Measurements from ENCODE around the gene FAN1. TPM values are rescaled to one million over a fixed set of nuclear protein-coding genes. Genes with fewer than 3 reads are reported as not detected.
A peak's percentile ranks its signal among the peaks of the same experiment; 100 is the strongest.

Gene FAN1
- total RNA-seq, 1 donor from 2014 or later: 17.6 TPM

GRCh38 chr15:30921781-30922479, 18.2 kb downstream of the FAN1 start:
- DNase-seq (ENCODE audit: low read depth): no peak
- no peak overlapping the region for H3K4me3 ChIP-seq (ENCODE audit: low read depth, low read length)
- H3K27me3 ChIP-seq (ENCODE audit: control insufficient read depth, insufficient read depth, low read length): no peaks in the 10 kb centered on the region
- TF ChIP-seq, protein P1, sequence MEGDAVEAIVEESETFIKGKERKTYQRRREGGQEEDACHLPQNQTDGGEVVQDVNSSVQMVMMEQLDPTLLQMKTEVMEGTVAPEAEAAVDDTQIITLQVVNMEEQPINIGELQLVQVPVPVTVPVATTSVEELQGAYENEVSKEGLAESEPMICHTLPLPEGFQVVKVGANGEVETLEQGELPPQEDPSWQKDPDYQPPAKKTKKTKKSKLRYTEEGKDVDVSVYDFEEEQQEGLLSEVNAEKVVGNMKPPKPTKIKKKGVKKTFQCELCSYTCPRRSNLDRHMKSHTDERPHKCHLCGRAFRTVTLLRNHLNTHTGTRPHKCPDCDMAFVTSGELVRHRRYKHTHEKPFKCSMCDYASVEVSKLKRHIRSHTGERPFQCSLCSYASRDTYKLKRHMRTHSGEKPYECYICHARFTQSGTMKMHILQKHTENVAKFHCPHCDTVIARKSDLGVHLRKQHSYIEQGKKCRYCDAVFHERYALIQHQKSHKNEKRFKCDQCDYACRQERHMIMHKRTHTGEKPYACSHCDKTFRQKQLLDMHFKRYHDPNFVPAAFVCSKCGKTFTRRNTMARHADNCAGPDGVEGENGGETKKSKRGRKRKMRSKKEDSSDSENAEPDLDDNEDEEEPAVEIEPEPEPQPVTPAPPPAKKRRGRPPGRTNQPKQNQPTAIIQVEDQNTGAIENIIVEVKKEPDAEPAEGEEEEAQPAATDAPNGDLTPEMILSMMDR (IDR thresholded peaks at IDR 0.05; ENCODE audit: insufficient read depth, low read length, severe bottlenecking): no peak
- FAIRE-seq: no peak
- peaks cover 30% of the 10 kb centered on the region for H3K36me3 ChIP-seq (ENCODE audit: control insufficient read depth, insufficient read depth, low read length)

GRCh38 chr15:30922480-30923311, 19.0 kb downstream of the FAN1 start:
- Histone ChIP-seq H3K4me3 (ENCODE audit: low read depth, low read length) (no peak overlapping the region), H3K27me3 (ENCODE audit: control insufficient read depth, insufficient read depth, low read length) (no peaks in the 10 kb centered on the region), H3K36me3 (ENCODE audit: control insufficient read depth, insufficient read depth, low read length) (peaks cover 33% of the 10 kb centered on the region)
- DNase-seq (ENCODE audit: low read depth): peak; percentile 70
- TF ChIP-seq, protein P1 (IDR thresholded peaks at IDR 0.05; ENCODE audit: insufficient read depth, low read length, severe bottlenecking): no peak
- no peak for FAIRE-seq

- DNase-seq (ENCODE audit: low read depth) (no peak), FAIRE-seq (no peak)
- H3K27me3 ChIP-seq (ENCODE audit: control insufficient read depth, insufficient read depth, low read length): no peaks in the 10 kb centered on the region
- no peak overlapping the region for H3K4me3 ChIP-seq (ENCODE audit: low read depth, low read length)
- peaks cover 30% of the 10 kb centered on the region for H3K36me3 ChIP-seq (ENCODE audit: control insufficient read depth, insufficient read depth, low read length)
- TF ChIP-seq, protein P1 (IDR thresholded peaks at IDR 0.05; ENCODE audit: insufficient read depth, low read length, severe bottlenecking): no peak
Observed at GRCh38 chr15:30923429-30923828, 19.7 kb downstream of the FAN1 start.

- no peak overlapping the region for H3K4me3 ChIP-seq (ENCODE audit: low read depth, low read length)
- TF ChIP-seq, protein P1 (IDR thresholded peaks at IDR 0.05; ENCODE audit: insufficient read depth, low read length, severe bottlenecking): no peak
- FAIRE-seq (no peak), DNase-seq (ENCODE audit: low read depth) (no peak)
- H3K36me3 ChIP-seq (ENCODE audit: control insufficient read depth, insufficient read depth, low read length): peaks cover 32% of the 10 kb centered on the region
- no peaks in the 10 kb centered on the region for H3K27me3 ChIP-seq (ENCODE audit: control insufficient read depth, insufficient read depth, low read length)
Observed at GRCh38 chr15:30924353-30924752, 20.6 kb downstream of the FAN1 start.

DNA sequence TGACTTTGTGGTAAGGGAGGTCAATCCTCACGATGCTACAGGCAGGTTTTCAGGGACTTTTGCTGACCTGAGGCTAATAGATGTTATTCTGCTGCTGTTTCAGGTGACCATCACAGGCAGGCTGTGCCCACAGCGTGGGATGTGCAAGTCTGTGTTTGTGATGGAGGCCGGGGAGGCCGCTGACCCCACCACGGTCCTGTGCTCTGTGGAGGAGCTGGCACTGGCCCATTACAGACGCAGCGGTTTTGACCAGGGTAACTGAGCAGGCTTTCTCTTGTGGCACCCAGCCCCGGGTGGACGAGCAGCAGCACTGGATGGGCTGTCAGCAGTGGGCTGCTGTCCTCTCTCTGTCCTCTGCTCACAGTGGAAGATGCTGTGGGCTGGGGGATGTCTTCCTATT, 22.0 kb downstream of the FAN1 start:
- FAIRE-seq: no peak
- Histone ChIP-seq H3K27me3 (ENCODE audit: control insufficient read depth, insufficient read depth, low read length) (no peaks in the 10 kb centered on the region), H3K4me3 (ENCODE audit: low read depth, low read length) (no peak overlapping the region), H3K36me3 (ENCODE audit: control insufficient read depth, insufficient read depth, low read length) (peaks cover 34% of the 10 kb centered on the region)
- TF ChIP-seq, protein P1 (IDR thresholded peaks at IDR 0.05; ENCODE audit: insufficient read depth, low read length, severe bottlenecking): no peak
- no peak for DNase-seq (ENCODE audit: low read depth)
